RPMI7951 (cell line): ENCODE measurements around the gene KLRK1. TPM values are rescaled to one million over a fixed set of nuclear protein-coding genes. Genes with fewer than 3 reads are reported as not detected.
"Not testable (repeated sequence)": the region's sequence is repeated elsewhere in the genome, so short reads cannot be mapped to it uniquely, and the experiment has no call there.

Source experiments
- DNase-seq: peaks from one replicate; pipeline ENCODE4 v3.0.0-alpha.2; 2012; ENCODE audit warnings: low read depth
- total RNA-seq: library from RNA; depleted of rRNA; stranded (reverse); fragments of >200 nt; shearing (Covaris generic); gene quantifications from 2 replicates; pipeline ENCODE4 v1.2.3, GENCODE V29; 2014; rRNA removed

The KLRK1 gene
- total RNA-seq, 1 experiment from 2014 or later, result not detected

- no peak for DNase-seq
Observed at GRCh38 chr12:10362828-10363657, 26.8 kb downstream of the KLRK1 start.

GRCh38 chr12:10362325-10362724 is 27.5 kb downstream of the KLRK1 start:
- DNase-seq, result no peak

- DNase-seq, result no peak
Observed at GRCh38 chr12:10361622-10362021, 28.2 kb downstream of the KLRK1 start.

DNA sequence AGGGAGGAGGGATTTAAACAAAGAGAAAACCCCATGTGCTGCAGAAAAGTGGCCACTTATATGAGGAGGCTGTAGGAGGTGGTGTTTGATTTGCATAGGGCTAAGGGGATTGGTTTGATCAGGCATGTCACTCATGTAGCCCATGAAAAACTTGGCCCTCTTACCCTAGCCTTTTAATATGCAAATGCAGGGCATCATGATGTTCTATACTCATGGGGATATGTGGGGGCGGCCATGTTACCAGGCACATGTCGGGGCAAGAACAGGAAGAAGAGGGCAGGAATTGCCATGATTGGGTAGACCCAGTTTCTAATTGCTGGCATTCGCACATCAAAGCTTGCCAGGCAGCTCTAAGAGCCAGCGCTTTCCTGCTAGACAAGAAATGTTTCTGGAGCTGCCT is 28.8 kb downstream of the KLRK1 start:
- no peak for DNase-seq

GRCh38 chr12:10358969-10359368 is 30.9 kb downstream of the KLRK1 start:
- no peak for DNase-seq

- no peak for DNase-seq
Observed at GRCh38 chr12:10358131-10358530, 31.7 kb downstream of the KLRK1 start.

DNA sequence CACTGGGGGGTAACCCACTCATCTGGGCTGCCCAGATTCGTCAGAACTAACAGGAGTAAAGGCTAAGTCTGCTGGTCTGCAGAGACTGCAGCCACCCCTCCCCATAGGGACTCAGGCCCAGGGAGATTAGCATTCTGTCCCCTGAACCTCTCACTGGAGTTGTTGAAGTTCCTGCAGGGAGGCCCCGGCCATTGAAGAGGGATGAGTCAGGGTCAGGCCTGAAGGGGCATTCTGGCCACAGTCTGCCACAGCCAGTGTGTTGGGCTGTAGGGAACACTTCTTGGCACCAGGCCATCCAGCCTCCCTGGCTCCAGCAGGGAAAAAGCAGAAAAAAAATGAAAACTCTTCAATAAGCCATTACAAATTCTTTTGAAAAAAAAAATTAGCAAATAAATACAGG is 35.3 kb downstream of the KLRK1 start:
- DNase-seq, result peak; percentile 87

- no peak for DNase-seq
Observed at GRCh38 chr12:10354071-10354470, 35.8 kb downstream of the KLRK1 start.

GRCh38 chr12:10351457-10351856 is 38.4 kb downstream of the KLRK1 start:
- DNase-seq, result not testable (repeated sequence)

- DNase-seq, result peak; percentile 28
Observed at GRCh38 chr12:10341892-10342509, 47.8 kb downstream of the KLRK1 start.

DNA sequence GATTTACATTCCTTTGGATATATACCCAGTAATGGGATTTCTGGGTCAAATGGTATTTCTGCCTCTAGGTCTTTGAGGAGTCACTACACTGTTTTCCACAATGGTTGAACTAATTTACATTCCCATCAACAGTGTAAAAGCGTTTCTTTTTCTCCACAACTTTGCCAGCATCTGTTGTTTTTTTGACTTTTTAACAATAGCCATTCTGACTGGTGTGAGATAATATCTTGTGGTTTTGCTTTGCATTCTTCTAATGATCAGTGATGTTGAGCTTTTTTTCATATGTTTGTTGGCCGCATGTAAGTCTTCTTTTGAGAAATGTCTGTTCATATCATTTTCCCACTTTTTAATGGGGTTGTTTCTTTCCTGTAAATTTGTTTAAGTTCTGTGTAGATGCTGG is 48.9 kb downstream of the KLRK1 start:
- peak; percentile 5 for DNase-seq

GRCh38 chr12:10339053-10339840 is 50.6 kb downstream of the KLRK1 start:
- peak; percentile 57 for DNase-seq

- not testable (repeated sequence) for DNase-seq
Observed at GRCh38 chr12:10338470-10338869, 51.4 kb downstream of the KLRK1 start.

GRCh38 chr12:10336196-10336595 is 53.6 kb downstream of the KLRK1 start:
- not testable (repeated sequence) for DNase-seq

- peak; percentile 57 for DNase-seq
Observed at GRCh38 chr12:10331642-10332239, 58.1 kb downstream of the KLRK1 start.

GRCh38 chr12:10328691-10329090 is 61.1 kb downstream of the KLRK1 start:
- DNase-seq, result not testable (repeated sequence)

Other genes starting within 250 kb of the KLRK1 start
- gene OLR1, start 217.9 kb downstream of the KLRK1 start, total RNA-seq, result not detected in 2 replicates
- not detected in 2 replicates for gene TMEM52B, start 211.0 kb downstream of the KLRK1 start, total RNA-seq
- 14.3 and 20.7 TPM in 2 replicates for gene GABARAPL1, start 177.2 kb downstream of the KLRK1 start, total RNA-seq
- gene KLRD1, start 82.2 kb downstream of the KLRK1 start, total RNA-seq, result under 0.01 TPM in 1 of 2 replicates, not detected in the other
- gene KLRC4, start 19.7 kb upstream of the KLRK1 start, total RNA-seq, result 0.78 TPM in 1 of 2 replicates, not detected in the other
- gene KLRC3, start 30.6 kb upstream of the KLRK1 start, total RNA-seq, result 3.8 and 4.6 TPM in 2 replicates
- 10.5 and 17.4 TPM in 2 replicates for gene KLRC2, start 46.0 kb upstream of the KLRK1 start, total RNA-seq
- not detected in 2 replicates for gene KLRC1, start 63.3 kb upstream of the KLRK1 start, total RNA-seq
- 0.29 and 0.36 TPM in 2 replicates for gene EIF2S3B, start 115.8 kb upstream of the KLRK1 start, total RNA-seq
- gene MAGOHB, start 223.6 kb upstream of the KLRK1 start, total RNA-seq, result 53.4 and 69.1 TPM in 2 replicates